8988T (cell line): ENCODE measurements around the gene FKBP1B.
"Not testable (repeated sequence)": the region's sequence is repeated elsewhere in the genome, so short reads cannot be mapped to it uniquely, and the experiment has no call there.

Source experiments
- DNase-seq: peaks from one replicate; pipeline ENCODE4 v3.0.0; 2011

The FKBP1B gene

GRCh38 chr2:24049485-24050021, at the start of gene FKBP1B:
TSS of gene FKBP1B (plus strand) at chr2:24049741. CDS start at chr2:24049850, 109 bp downstream.
- peak; percentile 38 for DNase-seq

- no peak for DNase-seq
Observed at GRCh38 chr2:24007693-24008092, 41.8 kb upstream of the FKBP1B start.

- DNase-seq: no peak
Observed at GRCh38 chr2:24008672-24009366, 40.7 kb upstream of the FKBP1B start.

GRCh38 chr2:24009367-24009679, 40.2 kb upstream of the FKBP1B start:
- DNase-seq: no peak

GRCh38 chr2:24009680-24010476, 39.7 kb upstream of the FKBP1B start, which contains the start of gene MFSD2B:
TSS of gene MFSD2B (plus strand) at chr2:24010085. CDS start at chr2:24010097, 12 bp downstream.
- no peak for DNase-seq

- no peak for DNase-seq
Observed at GRCh38 chr2:24010477-24011249, 38.9 kb upstream of the FKBP1B start.

GRCh38 chr2:24011250-24012104, 38.1 kb upstream of the FKBP1B start:
- DNase-seq: no peak

- DNase-seq: no peak
Observed at GRCh38 chr2:24012521-24013188, 36.9 kb upstream of the FKBP1B start.

GRCh38 chr2:24014902-24015301, 34.6 kb upstream of the FKBP1B start:
- DNase-seq: not testable (repeated sequence)

GRCh38 chr2:24015562-24016375, 33.8 kb upstream of the FKBP1B start:
- DNase-seq: peak; percentile 61

- no peak for DNase-seq
Observed at GRCh38 chr2:24016376-24016761, 33.2 kb upstream of the FKBP1B start.

- no peak for DNase-seq
Observed at GRCh38 chr2:24016853-24017703, 32.5 kb upstream of the FKBP1B start.

GRCh38 chr2:24017711-24018110, 31.8 kb upstream of the FKBP1B start:
- DNase-seq: no peak

- no peak for DNase-seq
Observed at GRCh38 chr2:24018241-24018640, 31.3 kb upstream of the FKBP1B start.

GRCh38 chr2:24019729-24020128, 29.8 kb upstream of the FKBP1B start:
- no peak for DNase-seq

- no peak for DNase-seq
Observed at GRCh38 chr2:24020244-24020643, 29.3 kb upstream of the FKBP1B start.

GRCh38 chr2:24021122-24021998, 28.2 kb upstream of the FKBP1B start:
- DNase-seq: peak; percentile 61

- DNase-seq: no peak
Observed at GRCh38 chr2:24022324-24022974, 27.1 kb upstream of the FKBP1B start.
